Measurements from ENCODE around the gene VWA2.

VWA2 gene

GRCh38 chr10:114243661-114244060 is 4.6 kb downstream of the VWA2 start:
- peaks cover 0 to 2% of the 10 kb centered on the region in 2 donors for H3K9me3 ChIP-seq (replicated peaks in 1 of 2; ENCODE audit: control insufficient read depth in 2 of 2, insufficient read depth in 1 of 2, low read depth in 1 of 2, low read length in 2 of 2)
- no peak overlapping the region for H2BK5ac ChIP-seq (ENCODE audit: low read length)
- H3K27ac ChIP-seq (replicated peaks; ENCODE audit: low read length): no peak overlapping the region
- H4K91ac ChIP-seq (ENCODE audit: low read depth, low read length, poor library complexity): no peak overlapping the region
- H2BK120ac ChIP-seq (ENCODE audit: low read depth, low read length): no peak overlapping the region
- H3K4ac ChIP-seq (ENCODE audit: low read length): no peak overlapping the region
- peaks cover 2 to 80% (median 22%) of the 10 kb centered on the region in 3 experiments for H3K27me3 ChIP-seq (ENCODE audit: control insufficient read depth in 3 of 3, insufficient read depth in 3 of 3, low read depth in 1 of 3, low read length in 3 of 3)
- H3K4me1 ChIP-seq (ENCODE audit: control insufficient read depth in 2 of 2, insufficient read depth in 1 of 2, low read depth in 1 of 2, low read length in 2 of 2): peaks cover 6 to 8% of the 10 kb centered on the region in 2 donors
- no peak overlapping the region for H4K8ac ChIP-seq (ENCODE audit: low read depth, low read length)
- no peak overlapping the region for H2AK5ac ChIP-seq (ENCODE audit: low read depth, low read length)
- no peak overlapping the region for H2AFZ ChIP-seq (ENCODE audit: low read length)
- no peak overlapping the region for H3K14ac ChIP-seq (ENCODE audit: low read length)
- no peak overlapping the region for H3K4me3 ChIP-seq (ENCODE audit: low read length in 2 of 2)
- H3K23ac ChIP-seq (ENCODE audit: low read depth, low read length, poor library complexity): no peak overlapping the region
- DNase-seq (ENCODE audit: low spot score): no peak
- no peak overlapping the region for H2BK15ac ChIP-seq (ENCODE audit: low read length)
- H3K4me2 ChIP-seq (ENCODE audit: insufficient read depth, low read length, poor library complexity, severe bottlenecking): no peak overlapping the region
- no peak overlapping the region for H2BK12ac ChIP-seq (ENCODE audit: low read length)
- no peaks in the 10 kb centered on the region for H3K36me3 ChIP-seq (replicated peaks in 1 of 2; ENCODE audit: control insufficient read depth in 2 of 2, insufficient read depth in 2 of 2, low read length in 2 of 2)
- no peaks in the 10 kb centered on the region for H3K79me1 ChIP-seq (ENCODE audit: low read depth, low read length)
- whole genome bisulfite sequencing, 2 donors (ENCODE audit: extremely low coverage in 2 of 2, insufficient read length in 2 of 2, insufficient replicate concordance in 1 of 2): no CpG with 5 or more reads among the region's 9 CpGs
- H3K18ac ChIP-seq (ENCODE audit: low read length): no peak overlapping the region
- H3K9ac ChIP-seq (ENCODE audit: low read depth, low read length, poor library complexity): no peak overlapping the region

GRCh38 chr10:114244126-114244525 is 5.1 kb downstream of the VWA2 start:
- H2BK15ac ChIP-seq (ENCODE audit: low read length): no peak overlapping the region
- H3K14ac ChIP-seq (ENCODE audit: low read length): no peak overlapping the region
- no peak overlapping the region for H2BK12ac ChIP-seq (ENCODE audit: low read length)
- peaks cover 0 to 2% of the 10 kb centered on the region in 2 donors for H3K9me3 ChIP-seq (replicated peaks in 1 of 2; ENCODE audit: control insufficient read depth in 2 of 2, insufficient read depth in 1 of 2, low read depth in 1 of 2, low read length in 2 of 2)
- no peak overlapping the region for H3K9ac ChIP-seq (ENCODE audit: low read depth, low read length, poor library complexity)
- no CpG with 5 or more reads among the region's 6 CpGs for WGBS, 2 donors (ENCODE audit: extremely low coverage in 2 of 2, insufficient read length in 2 of 2, insufficient replicate concordance in 1 of 2)
- no peak for DNase-seq (ENCODE audit: low spot score)
- H3K27me3 ChIP-seq (ENCODE audit: control insufficient read depth in 3 of 3, insufficient read depth in 3 of 3, low read depth in 1 of 3, low read length in 3 of 3): peaks cover 2 to 75% (median 18%) of the 10 kb centered on the region in 3 experiments
- H3K4ac ChIP-seq (ENCODE audit: low read length): no peak overlapping the region
- no peak overlapping the region for H2BK120ac ChIP-seq (ENCODE audit: low read depth, low read length)
- no peak overlapping the region for H3K4me2 ChIP-seq (ENCODE audit: insufficient read depth, low read length, poor library complexity, severe bottlenecking)
- no peak overlapping the region for H3K27ac ChIP-seq (replicated peaks; ENCODE audit: low read length)
- H4K91ac ChIP-seq (ENCODE audit: low read depth, low read length, poor library complexity): no peak overlapping the region
- H3K79me1 ChIP-seq (ENCODE audit: low read depth, low read length): no peaks in the 10 kb centered on the region
- no peak overlapping the region for H3K4me3 ChIP-seq (ENCODE audit: low read length in 2 of 2)
- H2AFZ ChIP-seq (ENCODE audit: low read length): no peak overlapping the region
- H4K8ac ChIP-seq (ENCODE audit: low read depth, low read length): no peak overlapping the region
- H3K36me3 ChIP-seq (replicated peaks in 1 of 2; ENCODE audit: control insufficient read depth in 2 of 2, insufficient read depth in 2 of 2, low read length in 2 of 2): no peaks in the 10 kb centered on the region
- H2BK5ac ChIP-seq (ENCODE audit: low read length): no peak overlapping the region
- H3K4me1 ChIP-seq (ENCODE audit: control insufficient read depth in 2 of 2, insufficient read depth in 1 of 2, low read depth in 1 of 2, low read length in 2 of 2): peaks cover 6 to 8% of the 10 kb centered on the region in 2 donors
- no peak overlapping the region for H2AK5ac ChIP-seq (ENCODE audit: low read depth, low read length)
- no peak overlapping the region for H3K23ac ChIP-seq (ENCODE audit: low read depth, low read length, poor library complexity)
- H3K18ac ChIP-seq (ENCODE audit: low read length): no peak overlapping the region

GRCh38 chr10:114245121-114245791 is 6.2 kb downstream of the VWA2 start:
- H2BK12ac ChIP-seq (ENCODE audit: low read length): no peak overlapping the region
- H4K8ac ChIP-seq (ENCODE audit: low read depth, low read length): no peak overlapping the region
- H2BK15ac ChIP-seq (ENCODE audit: low read length): no peak overlapping the region
- no peaks in the 10 kb centered on the region for H3K36me3 ChIP-seq (replicated peaks in 1 of 2; ENCODE audit: control insufficient read depth in 2 of 2, insufficient read depth in 2 of 2, low read length in 2 of 2)
- H3K4ac ChIP-seq (ENCODE audit: low read length): no peak overlapping the region
- H3K9me3 ChIP-seq (replicated peaks in 1 of 2; ENCODE audit: control insufficient read depth in 2 of 2, insufficient read depth in 1 of 2, low read depth in 1 of 2, low read length in 2 of 2): peaks cover 0 to 2% of the 10 kb centered on the region in 2 donors
- no peak overlapping the region for H2AFZ ChIP-seq (ENCODE audit: low read length)
- H2AK5ac ChIP-seq (ENCODE audit: low read depth, low read length): no peak overlapping the region
- no peak overlapping the region for H3K9ac ChIP-seq (ENCODE audit: low read depth, low read length, poor library complexity)
- peak overlapping the region; percentile 61 for H3K18ac ChIP-seq (ENCODE audit: low read length)
- H3K4me1 ChIP-seq (ENCODE audit: control insufficient read depth in 2 of 2, insufficient read depth in 1 of 2, low read depth in 1 of 2, low read length in 2 of 2): peaks cover 0 to 8% of the 10 kb centered on the region in 2 donors
- H2BK5ac ChIP-seq (ENCODE audit: low read length): no peak overlapping the region
- H3K4me3 ChIP-seq (ENCODE audit: low read length in 2 of 2): no peak overlapping the region
- H2BK120ac ChIP-seq (ENCODE audit: low read depth, low read length): no peak overlapping the region
- no peaks in the 10 kb centered on the region for H3K79me1 ChIP-seq (ENCODE audit: low read depth, low read length)
- no peak overlapping the region for H3K27ac ChIP-seq (replicated peaks; ENCODE audit: low read length)
- DNase-seq (ENCODE audit: low spot score): no peak
- peaks cover 0 to 64% (median 7%) of the 10 kb centered on the region in 3 experiments for H3K27me3 ChIP-seq (ENCODE audit: control insufficient read depth in 3 of 3, insufficient read depth in 3 of 3, low read depth in 1 of 3, low read length in 3 of 3)
- no peak overlapping the region for H3K14ac ChIP-seq (ENCODE audit: low read length)
- no CpG with 5 or more reads among the region's 9 CpGs for WGBS, 2 donors (ENCODE audit: extremely low coverage in 2 of 2, insufficient read length in 2 of 2, insufficient replicate concordance in 1 of 2)
- H4K91ac ChIP-seq (ENCODE audit: low read depth, low read length, poor library complexity): no peak overlapping the region
- no peak overlapping the region for H3K4me2 ChIP-seq (ENCODE audit: insufficient read depth, low read length, poor library complexity, severe bottlenecking)
- H3K23ac ChIP-seq (ENCODE audit: low read depth, low read length, poor library complexity): no peak overlapping the region

- no peak overlapping the region for H3K14ac ChIP-seq (ENCODE audit: low read length)
- H2BK12ac ChIP-seq (ENCODE audit: low read length): no peak overlapping the region
- no peaks in the 10 kb centered on the region for H3K79me1 ChIP-seq (ENCODE audit: low read depth, low read length)
- H2AFZ ChIP-seq (ENCODE audit: low read length): no peak overlapping the region
- no peak overlapping the region for H2AK5ac ChIP-seq (ENCODE audit: low read depth, low read length)
- no peak overlapping the region for H2BK5ac ChIP-seq (ENCODE audit: low read length)
- H4K8ac ChIP-seq (ENCODE audit: low read depth, low read length): no peak overlapping the region
- H2BK120ac ChIP-seq (ENCODE audit: low read depth, low read length): no peak overlapping the region
- H4K91ac ChIP-seq (ENCODE audit: low read depth, low read length, poor library complexity): no peak overlapping the region
- no peak overlapping the region for H3K18ac ChIP-seq (ENCODE audit: low read length)
- H3K4ac ChIP-seq (ENCODE audit: low read length): no peak overlapping the region
- peaks cover 0 to 8% of the 10 kb centered on the region in 2 donors for H3K4me1 ChIP-seq (ENCODE audit: control insufficient read depth in 2 of 2, insufficient read depth in 1 of 2, low read depth in 1 of 2, low read length in 2 of 2)
- no peaks in the 10 kb centered on the region for H3K36me3 ChIP-seq (replicated peaks in 1 of 2; ENCODE audit: control insufficient read depth in 2 of 2, insufficient read depth in 2 of 2, low read length in 2 of 2)
- H2BK15ac ChIP-seq (ENCODE audit: low read length): no peak overlapping the region
- H3K9ac ChIP-seq (ENCODE audit: low read depth, low read length, poor library complexity): no peak overlapping the region
- H3K27ac ChIP-seq (replicated peaks; ENCODE audit: low read length): no peak overlapping the region
- no CpG with 5 or more reads among the region's 7 CpGs for WGBS, 2 donors (ENCODE audit: extremely low coverage in 2 of 2, insufficient read length in 2 of 2, insufficient replicate concordance in 1 of 2)
- H3K23ac ChIP-seq (ENCODE audit: low read depth, low read length, poor library complexity): no peak overlapping the region
- H3K4me3 ChIP-seq (ENCODE audit: low read length in 2 of 2): no peak overlapping the region
- DNase-seq (ENCODE audit: low spot score): no peak
- H3K9me3 ChIP-seq (replicated peaks in 1 of 2; ENCODE audit: control insufficient read depth in 2 of 2, insufficient read depth in 1 of 2, low read depth in 1 of 2, low read length in 2 of 2): peaks cover 0 to 2% of the 10 kb centered on the region in 2 donors
- no peak overlapping the region for H3K4me2 ChIP-seq (ENCODE audit: insufficient read depth, low read length, poor library complexity, severe bottlenecking)
- H3K27me3 ChIP-seq (ENCODE audit: control insufficient read depth in 3 of 3, insufficient read depth in 3 of 3, low read depth in 1 of 3, low read length in 3 of 3): peaks cover 0 to 48% (median 3%) of the 10 kb centered on the region in 3 experiments
Observed at GRCh38 chr10:114246679-114247305, 7.7 kb downstream of the VWA2 start.
